OCI-LY7 (cell line): ENCODE measurements around the gene CCDC146. TPM values are rescaled to one million over a fixed set of nuclear protein-coding genes. Genes with fewer than 3 reads are reported as not detected.

Source experiments
- BruUV-seq: library from RNA; stranded (reverse); fragments of 400-500 nt; replicated peaks from 2 replicates; lab custom pipeline; 2021; lab: Mats Ljungman, UMichigan
- CTCF ChIA-PET: fragments of 300-600 bp; sonication (Branson Sonifier 250); formaldehyde crosslinking; loops from one replicate; lab custom pipeline; 2022; ENCODE audit warnings: antibody characterized with exemption; ENCODE audit not compliant: unreplicated experiment; lab: Charles Lee
- POLR2A ChIA-PET: fragments of 300-600 bp; sonication (Branson Sonifier 250); formaldehyde crosslinking; loops from one replicate; lab custom pipeline; 2022; ENCODE audit warnings: antibody characterized with exemption; lab: Charles Lee
- DNase-seq: peaks from one replicate; pipeline ENCODE4 v3.0.0-alpha.2; 2015; ENCODE audit warnings: low spot score
- H2AFZ ChIP-seq: fragments of 200-600 bp; sonication (generic), shearing (Covaris generic); 2 replicates; pipeline ENCODE4 v1.6.1; 2014; ENCODE audit warnings: mild to moderate bottlenecking, antibody characterized with exemption, low read length, moderate library complexity
- H3K27ac ChIP-seq: fragments of 200-600 bp; sonication (generic); 2 replicates; pipeline ENCODE4 v1.5.1; 2014; ENCODE audit warnings: mixed run types, low read depth, mild to moderate bottlenecking, moderate library complexity, low read length, inconsistent platforms; ENCODE audit not compliant: poor library complexity, severe bottlenecking
- H3K36me3 ChIP-seq: fragments of 200-600 bp; sonication (generic); 2 replicates; pipeline ENCODE4 v1.6.1; 2014; ENCODE audit warnings: mild to moderate bottlenecking, antibody characterized with exemption, low read length, moderate library complexity, mixed read lengths; ENCODE audit not compliant: insufficient read depth
- H3K4me1 ChIP-seq: fragments of 200-600 bp; sonication (generic); 2 replicates; pipeline ENCODE4 v1.5.1; 2014; ENCODE audit warnings: mild to moderate bottlenecking, low read length; ENCODE audit not compliant: insufficient read depth, poor library complexity, severe bottlenecking
- H3K4me2 ChIP-seq: fragments of 200-600 bp; sonication (generic); 2 replicates; pipeline ENCODE4 v1.6.1; 2014; ENCODE audit warnings: mild to moderate bottlenecking, low read length
- H3K4me3 ChIP-seq: fragments of 200-600 bp; sonication (generic); 2 replicates; pipeline ENCODE4 v1.5.1; 2014; ENCODE audit warnings: mild to moderate bottlenecking, low read depth, low read length; ENCODE audit not compliant: poor library complexity, severe bottlenecking
- H3K79me2 ChIP-seq: fragments of 200-600 bp; sonication (generic); 2 replicates; pipeline ENCODE4 v1.6.1; 2016; ENCODE audit warnings: low read depth, mild to moderate bottlenecking, low read length, moderate library complexity, mixed read lengths; ENCODE audit not compliant: insufficient read depth
- H3K9me2 ChIP-seq: fragments of 200-600 bp; sonication (generic); 2 replicates; pipeline ENCODE4 v1.6.1; 2016; ENCODE audit warnings: mild to moderate bottlenecking, low read length, mixed read lengths; ENCODE audit not compliant: insufficient read depth
- H3K9me3 ChIP-seq: fragments of 200-600 bp; sonication (generic); 2 replicates; pipeline ENCODE4 v1.6.1; 2014; ENCODE audit warnings: mild to moderate bottlenecking, mixed run types, low read length, mixed read lengths
- H4K20me1 ChIP-seq: fragments of 200-600 bp; sonication (generic); 2 replicates; pipeline ENCODE4 v1.6.1; 2014; ENCODE audit warnings: mild to moderate bottlenecking, antibody characterized with exemption, low read length, moderate library complexity, mixed read lengths; ENCODE audit not compliant: insufficient read depth
- EZH2phosphoT487 ChIP-seq: fragments of 200-600 bp; sonication (generic); IDR thresholded peaks from 2 replicates; pipeline ENCODE4 v1.6.1; 2018; ENCODE audit warnings: low read depth, borderline replicate concordance, mild to moderate bottlenecking, mixed run types, antibody characterized with exemption, low read length, moderate library complexity, mixed read lengths
- intact Hi-C: fragments of 100-400 bp; cut with micrococcal nuclease; formaldehyde crosslinking; loops from one replicate; pipeline ENCODE4 v1.10.0; 2022; ENCODE audit not compliant: unreplicated experiment
- total RNA-seq, 2 experiments: library from RNA; depleted of rRNA in 1 of 2; stranded (reverse); fragments of >200 nt in 1 of 2; shearing (Covaris generic) in 1 of 2; gene quantifications; 2 replicates each; pipeline ENCODE4 v1.2.3, GENCODE V29; 2014 to 2022
- TF ChIP-seq, protein P1 (sequence below): fragments of 200-600 bp; sonication (generic); conservative IDR thresholded peaks from 2 replicates; pipeline ENCODE4 v1.5.1; 2014; ENCODE audit warnings: mild to moderate bottlenecking, antibody characterized with exemption, low read length, moderate library complexity, mixed read lengths

The CCDC146 gene
- total RNA-seq, 2 experiments from 2014 or later = 3.0 to 3.2 TPM

DNA sequence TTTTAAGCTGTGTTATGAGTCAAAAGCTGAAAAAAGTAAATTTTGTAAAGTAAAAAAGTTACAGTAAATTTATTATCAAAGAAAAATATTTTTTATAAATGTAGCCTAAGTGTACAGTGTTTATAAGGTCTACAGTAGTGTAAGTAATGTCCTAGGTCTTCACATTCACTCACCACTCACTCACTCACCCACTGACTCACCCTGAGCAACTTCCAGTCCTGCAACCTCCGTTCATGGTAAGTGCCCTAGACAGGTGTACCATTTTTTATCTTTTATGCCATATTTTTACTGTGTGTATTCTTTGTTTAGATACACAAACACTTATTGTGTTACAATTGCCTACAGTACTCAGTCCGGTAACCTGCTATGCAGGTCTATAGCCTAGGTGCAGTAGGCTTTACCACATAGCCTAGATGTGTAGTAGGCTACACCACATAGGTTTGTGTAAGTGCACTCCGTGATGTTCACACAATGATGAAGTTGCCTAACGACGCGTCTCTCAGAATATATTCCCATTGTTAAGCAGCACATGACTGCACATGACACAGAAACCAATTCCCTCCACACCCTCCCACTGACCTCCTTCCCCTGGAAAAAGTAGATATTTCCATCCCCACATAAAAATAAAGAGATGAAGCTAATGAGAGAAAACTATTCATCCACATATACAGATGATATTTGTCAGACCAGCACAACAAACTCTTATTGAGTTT is 122.0 kb downstream of the CCDC146 start:
- TF ChIP-seq, protein P1, sequence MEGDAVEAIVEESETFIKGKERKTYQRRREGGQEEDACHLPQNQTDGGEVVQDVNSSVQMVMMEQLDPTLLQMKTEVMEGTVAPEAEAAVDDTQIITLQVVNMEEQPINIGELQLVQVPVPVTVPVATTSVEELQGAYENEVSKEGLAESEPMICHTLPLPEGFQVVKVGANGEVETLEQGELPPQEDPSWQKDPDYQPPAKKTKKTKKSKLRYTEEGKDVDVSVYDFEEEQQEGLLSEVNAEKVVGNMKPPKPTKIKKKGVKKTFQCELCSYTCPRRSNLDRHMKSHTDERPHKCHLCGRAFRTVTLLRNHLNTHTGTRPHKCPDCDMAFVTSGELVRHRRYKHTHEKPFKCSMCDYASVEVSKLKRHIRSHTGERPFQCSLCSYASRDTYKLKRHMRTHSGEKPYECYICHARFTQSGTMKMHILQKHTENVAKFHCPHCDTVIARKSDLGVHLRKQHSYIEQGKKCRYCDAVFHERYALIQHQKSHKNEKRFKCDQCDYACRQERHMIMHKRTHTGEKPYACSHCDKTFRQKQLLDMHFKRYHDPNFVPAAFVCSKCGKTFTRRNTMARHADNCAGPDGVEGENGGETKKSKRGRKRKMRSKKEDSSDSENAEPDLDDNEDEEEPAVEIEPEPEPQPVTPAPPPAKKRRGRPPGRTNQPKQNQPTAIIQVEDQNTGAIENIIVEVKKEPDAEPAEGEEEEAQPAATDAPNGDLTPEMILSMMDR = no peak
- no peak for TF ChIP-seq EZH2phosphoT487
- H3K9me3 ChIP-seq = no peaks in the 10 kb centered on the region
- no peaks in the 10 kb centered on the region for H3K36me3 ChIP-seq
- H3K4me2 ChIP-seq = no peak overlapping the region
- BruUV-seq = no TSS peak
- no peak for DNase-seq
- no peak overlapping the region for H3K4me3 ChIP-seq
- POLR2A ChIA-PET = interaction anchor here (0.6 to 0.8 kb wide), 2 partner anchors 16 to 44 kb away, joined by 4 read pairs; no protein-coding TSS in a partner anchor
- no peaks in the 10 kb centered on the region for H4K20me1 ChIP-seq
- CTCF ChIA-PET = interaction anchor here (1.0 kb wide), 1 partner anchor 87 kb away, joined by 3 read pairs; no protein-coding TSS in a partner anchor
- no peaks in the 10 kb centered on the region for H3K9me2 ChIP-seq
- no peaks in the 10 kb centered on the region for H3K79me2 ChIP-seq
- no peak overlapping the region for H2AFZ ChIP-seq
- no peaks in the 10 kb centered on the region for H3K4me1 ChIP-seq
- intact Hi-C loops = no loop called here
- no peak overlapping the region for H3K27ac ChIP-seq

DNA sequence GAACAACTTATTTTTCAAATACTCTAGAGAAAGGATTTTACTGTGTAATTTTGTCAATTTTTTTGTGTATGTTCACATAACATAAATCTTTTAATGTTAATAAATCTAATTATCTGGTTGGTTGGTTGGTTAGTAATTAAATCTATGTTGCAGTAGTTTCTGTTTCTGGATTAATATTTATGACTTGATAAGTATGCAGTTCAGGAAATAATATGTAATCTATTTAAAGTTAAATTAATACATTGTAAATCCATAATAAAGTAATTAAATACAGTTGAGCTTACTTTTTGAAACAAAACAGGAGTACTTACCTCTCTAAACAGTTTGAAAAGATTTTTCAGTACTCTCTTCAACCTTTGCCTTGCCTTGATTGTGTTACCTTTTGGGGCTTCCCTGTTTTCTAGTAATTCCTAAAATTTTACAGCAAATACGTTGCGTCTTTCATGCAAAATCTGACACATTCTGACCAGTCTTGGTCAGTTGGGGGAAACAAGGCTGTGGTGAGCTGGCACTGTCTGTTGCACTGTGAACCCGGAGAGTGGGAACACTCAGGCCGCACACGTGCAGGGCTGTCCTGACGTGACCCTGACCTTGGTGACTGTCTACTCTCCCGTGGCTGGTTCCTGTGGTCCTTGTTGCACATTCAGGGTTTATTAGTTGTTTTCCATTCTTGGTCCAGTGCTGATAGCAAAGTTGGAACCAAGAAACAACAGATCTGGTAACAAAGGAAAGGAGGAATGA is 122.8 kb downstream of the CCDC146 start:
- Histone ChIP-seq H3K36me3 (no peaks in the 10 kb centered on the region), H3K79me2 (no peaks in the 10 kb centered on the region), H3K9me3 (no peaks in the 10 kb centered on the region), H3K4me3 (no peak overlapping the region), H3K27ac (no peak overlapping the region), H3K4me2 (no peak overlapping the region), H3K4me1 (no peaks in the 10 kb centered on the region), H4K20me1 (no peaks in the 10 kb centered on the region), H3K9me2 (no peaks in the 10 kb centered on the region), H2AFZ (no peak overlapping the region)
- TF ChIP-seq, protein P1 = no peak
- TF ChIP-seq EZH2phosphoT487 = no peak
- DNase-seq = no peak
- intact Hi-C loops = loop anchor here (5.0 kb wide), 1 partner anchor 48 kb away; the partner anchor contains the start of gene FGL2
- CTCF ChIA-PET = interaction anchor here (1.0 kb wide), 1 partner anchor 87 kb away, joined by 3 read pairs; no protein-coding TSS in a partner anchor
- POLR2A ChIA-PET = interaction anchor here (0.6 to 0.8 kb wide), 2 partner anchors 15 to 45 kb away, joined by 4 read pairs; no protein-coding TSS in a partner anchor
- no TSS peak for BruUV-seq
